RKO (cell line): ENCODE data around the gene SYT11.
"Not testable (repeated sequence)": the region's sequence is repeated elsewhere in the genome, so short reads cannot be mapped to it uniquely, and the experiment has no call there.

Experiments used
- DNase-seq: peaks from one replicate; pipeline ENCODE4 v3.0.0-alpha.2; 2016; ENCODE audit warnings: low spot score

Gene SYT11

GRCh38 chr1:155860970-155861510 is 1.7 kb downstream of the SYT11 start:
- no peak for DNase-seq

- no peak for DNase-seq
These were observed 2.5 kb downstream of the SYT11 start for GRCh38 chr1:155861896-155862295.

- DNase-seq, result peak; percentile 26
These were observed 5.0 kb downstream of the SYT11 start for GRCh38 chr1:155864393-155864792.

GRCh38 chr1:155867766-155868165 is 8.4 kb downstream of the SYT11 start:
- no peak for DNase-seq

GRCh38 chr1:155871390-155871789 is 12.0 kb downstream of the SYT11 start:
- DNase-seq, result no peak

- no peak for DNase-seq
These were observed 13.2 kb downstream of the SYT11 start for GRCh38 chr1:155872527-155872926.

- DNase-seq, result peak; percentile 50
These were observed 14.5 kb downstream of the SYT11 start for GRCh38 chr1:155873860-155874259.

GRCh38 chr1:155877945-155878344 is 18.6 kb downstream of the SYT11 start:
- DNase-seq, result no peak

GRCh38 chr1:155880251-155880650 is 20.9 kb downstream of the SYT11 start:
- no peak for DNase-seq

GRCh38 chr1:155880950-155881349 is 21.6 kb downstream of the SYT11 start:
- no peak for DNase-seq

GRCh38 chr1:155882235-155882634 is 22.9 kb downstream of the SYT11 start:
- DNase-seq, result no peak

- no peak for DNase-seq
These were observed 23.4 kb downstream of the SYT11 start for GRCh38 chr1:155882766-155883165.

- no peak for DNase-seq
These were observed 24.9 kb downstream of the SYT11 start for GRCh38 chr1:155884031-155884960.

GRCh38 chr1:155884982-155885381 is 25.6 kb downstream of the SYT11 start:
- DNase-seq, result no peak

GRCh38 chr1:155888481-155888880 is 29.1 kb downstream of the SYT11 start:
- DNase-seq, result no peak

GRCh38 chr1:155889566-155889965 is 30.2 kb downstream of the SYT11 start:
- no peak for DNase-seq

GRCh38 chr1:155890251-155890650 is 30.9 kb downstream of the SYT11 start:
- DNase-seq, result no peak

GRCh38 chr1:155892796-155893195 is 33.4 kb downstream of the SYT11 start:
- peak; percentile 89 for DNase-seq

- DNase-seq, result peak; percentile 93
These were observed 34.2 kb downstream of the SYT11 start for GRCh38 chr1:155893389-155894142.

- DNase-seq, result not testable (repeated sequence)
These were observed 36.2 kb downstream of the SYT11 start for GRCh38 chr1:155895617-155896016.

- DNase-seq, result not testable (repeated sequence)
These were observed 37.1 kb downstream of the SYT11 start for GRCh38 chr1:155896476-155896875.

GRCh38 chr1:155897746-155898145 is 38.4 kb downstream of the SYT11 start:
- no peak for DNase-seq

GRCh38 chr1:155898888-155899287 is 39.5 kb downstream of the SYT11 start:
- no peak for DNase-seq
